ENCODE measurements around the gene PRMT9. TPM values are rescaled to one million over a fixed set of nuclear protein-coding genes. Genes with fewer than 3 reads are reported as not detected.

The PRMT9 gene
- total RNA-seq, 2 donors from 2014 or later: 4.9 to 6.4 TPM

DNA sequence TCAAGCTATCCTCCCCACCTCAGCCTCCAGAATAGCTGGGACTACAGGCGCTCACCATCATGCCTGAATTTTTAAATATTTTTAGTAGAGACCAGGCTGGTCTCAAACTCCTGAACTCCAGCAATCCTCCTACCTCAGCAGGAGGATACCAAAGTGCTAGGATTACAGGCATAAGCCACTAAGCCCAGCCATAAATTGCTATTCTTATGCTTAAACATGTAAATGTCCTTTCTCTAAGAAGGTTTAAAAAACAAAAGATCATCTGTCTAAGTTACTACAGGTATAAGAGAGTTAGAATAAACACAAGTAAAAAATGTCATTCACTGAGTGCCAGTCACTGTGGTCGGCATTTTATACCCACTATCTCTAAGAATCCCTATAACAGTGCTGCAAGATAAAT lies 28.3 kb downstream of the PRMT9 start:
- DNase-seq: no peak
- Histone ChIP-seq H3K27me3 (no peaks in the 10 kb centered on the region), H3K36me3 (no peaks in the 10 kb centered on the region), H3K27ac (no peak overlapping the region), H3K9ac (ENCODE audit: low read depth in 2 of 2, low read length in 2 of 2) (no peak overlapping the region), H3K9me3 (no peaks in the 10 kb centered on the region), H3K4me1 (no peaks in the 10 kb centered on the region), H3K4me3 (no peak overlapping the region)
- intact Hi-C loops (cut with DNase I): no loop called here
- TF ChIP-seq, protein P1, sequence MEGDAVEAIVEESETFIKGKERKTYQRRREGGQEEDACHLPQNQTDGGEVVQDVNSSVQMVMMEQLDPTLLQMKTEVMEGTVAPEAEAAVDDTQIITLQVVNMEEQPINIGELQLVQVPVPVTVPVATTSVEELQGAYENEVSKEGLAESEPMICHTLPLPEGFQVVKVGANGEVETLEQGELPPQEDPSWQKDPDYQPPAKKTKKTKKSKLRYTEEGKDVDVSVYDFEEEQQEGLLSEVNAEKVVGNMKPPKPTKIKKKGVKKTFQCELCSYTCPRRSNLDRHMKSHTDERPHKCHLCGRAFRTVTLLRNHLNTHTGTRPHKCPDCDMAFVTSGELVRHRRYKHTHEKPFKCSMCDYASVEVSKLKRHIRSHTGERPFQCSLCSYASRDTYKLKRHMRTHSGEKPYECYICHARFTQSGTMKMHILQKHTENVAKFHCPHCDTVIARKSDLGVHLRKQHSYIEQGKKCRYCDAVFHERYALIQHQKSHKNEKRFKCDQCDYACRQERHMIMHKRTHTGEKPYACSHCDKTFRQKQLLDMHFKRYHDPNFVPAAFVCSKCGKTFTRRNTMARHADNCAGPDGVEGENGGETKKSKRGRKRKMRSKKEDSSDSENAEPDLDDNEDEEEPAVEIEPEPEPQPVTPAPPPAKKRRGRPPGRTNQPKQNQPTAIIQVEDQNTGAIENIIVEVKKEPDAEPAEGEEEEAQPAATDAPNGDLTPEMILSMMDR (IDR thresholded peaks at IDR 0.05): no peak

DNA sequence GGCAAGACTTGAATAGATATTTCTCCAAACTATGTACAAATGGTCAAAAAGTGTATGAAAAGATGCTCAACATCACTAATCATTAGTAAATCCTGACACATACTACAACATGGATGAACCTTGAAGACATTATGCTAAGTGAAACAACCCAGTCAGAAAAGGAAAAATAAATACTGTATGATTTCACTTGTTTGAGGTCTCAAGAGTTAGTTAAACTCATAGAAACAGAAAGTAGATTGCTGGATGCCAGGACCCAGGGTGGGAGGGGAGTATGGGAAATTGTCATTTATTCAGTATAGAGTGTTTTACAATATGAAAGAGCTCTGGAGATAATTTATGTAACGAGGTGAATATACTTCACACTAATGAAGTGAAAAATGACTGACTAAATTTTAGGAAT lies 32.4 kb downstream of the PRMT9 start:
- Histone ChIP-seq H3K4me3 (no peak overlapping the region), H3K9ac (ENCODE audit: low read depth in 2 of 2, low read length in 2 of 2) (no peak overlapping the region), H3K27ac (no peak overlapping the region), H3K36me3 (no peaks in the 10 kb centered on the region), H3K9me3 (no peaks in the 10 kb centered on the region), H3K27me3 (no peaks in the 10 kb centered on the region), H3K4me1 (no peaks in the 10 kb centered on the region)
- intact Hi-C loops (cut with DNase I): no loop called here
- no peak for DNase-seq
- TF ChIP-seq, protein P1 (IDR thresholded peaks at IDR 0.05): no peak

DNA sequence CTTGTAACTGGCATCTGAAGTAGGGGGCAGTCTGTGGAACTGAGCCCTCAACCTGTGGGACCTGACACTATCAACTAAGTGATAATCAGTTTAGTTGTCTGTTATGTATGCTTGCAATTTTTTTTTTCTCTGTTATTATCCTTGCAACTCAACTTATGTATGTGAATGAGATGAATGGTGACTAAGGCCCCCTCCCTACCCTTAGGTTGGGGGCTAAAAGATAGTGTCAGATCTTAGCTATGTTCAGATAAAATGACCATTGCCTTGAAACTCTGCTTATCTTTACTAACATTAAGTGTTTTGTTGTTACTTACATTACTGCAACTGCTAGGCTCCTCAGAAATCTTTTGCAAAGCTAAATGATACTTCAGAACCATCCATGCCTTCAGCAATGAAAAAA lies 35.3 kb downstream of the PRMT9 start:
- intact Hi-C loops (cut with DNase I): no loop called here
- no peak overlapping the region for H3K9ac ChIP-seq (ENCODE audit: low read depth in 2 of 2, low read length in 2 of 2)
- DNase-seq: no peak
- TF ChIP-seq, protein P1 (IDR thresholded peaks at IDR 0.05): no peak
- no peaks in the 10 kb centered on the region for H3K4me1 ChIP-seq
- no peaks in the 10 kb centered on the region for H3K9me3 ChIP-seq
- no peaks in the 10 kb centered on the region for H3K27me3 ChIP-seq
- no peak overlapping the region for H3K4me3 ChIP-seq
- H3K27ac ChIP-seq: no peak overlapping the region
- no peaks in the 10 kb centered on the region for H3K36me3 ChIP-seq

DNA sequence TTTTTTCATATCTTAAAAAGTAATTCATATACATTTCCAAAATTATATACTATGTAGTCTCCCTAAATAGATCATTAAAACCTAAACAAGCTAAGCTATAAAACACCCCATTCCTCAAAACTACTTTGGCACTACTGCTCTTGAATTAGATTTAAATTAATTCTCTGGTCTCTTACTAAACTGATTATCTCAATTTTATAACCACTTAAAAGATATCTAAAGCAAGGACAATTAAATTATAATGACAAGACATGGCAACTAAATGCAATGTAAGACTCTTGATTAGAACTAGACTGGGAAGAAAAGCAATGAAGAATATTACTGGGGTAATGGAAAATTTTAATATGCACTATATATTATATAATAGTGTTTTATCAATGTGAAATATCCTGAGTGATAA lies 38.9 kb downstream of the PRMT9 start:
- TF ChIP-seq, protein P1 (IDR thresholded peaks at IDR 0.05): no peak
- no peak overlapping the region for H3K9ac ChIP-seq (ENCODE audit: low read depth in 2 of 2, low read length in 2 of 2)
- DNase-seq: no peak
- H3K4me3 ChIP-seq: no peak overlapping the region
- no peaks in the 10 kb centered on the region for H3K4me1 ChIP-seq
- no peaks in the 10 kb centered on the region for H3K27me3 ChIP-seq
- no peak overlapping the region for H3K27ac ChIP-seq
- H3K9me3 ChIP-seq: no peaks in the 10 kb centered on the region
- intact Hi-C loops (cut with DNase I): no loop called here
- H3K36me3 ChIP-seq: no peaks in the 10 kb centered on the region

DNA sequence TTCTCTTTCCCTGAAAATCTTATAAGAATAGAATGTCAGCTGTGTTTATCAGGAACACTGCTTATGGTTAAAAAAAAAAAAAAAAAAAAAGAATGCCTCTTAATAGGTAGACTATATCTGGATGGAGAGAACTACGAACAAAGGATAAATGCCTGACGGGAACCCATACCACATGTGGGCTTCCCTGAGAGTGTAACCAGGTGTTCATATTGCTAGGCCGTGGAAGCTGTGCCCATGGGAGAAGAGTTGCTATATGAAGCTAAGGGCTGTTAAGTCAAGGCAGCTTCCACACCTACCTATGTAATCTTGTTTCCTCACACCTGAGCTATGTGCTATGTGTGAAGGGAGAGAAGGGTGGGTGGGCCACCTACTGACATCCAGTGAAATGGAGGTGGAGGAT lies 39.5 kb downstream of the PRMT9 start:
- no peak for DNase-seq
- intact Hi-C loops (cut with DNase I): no loop called here
- Histone ChIP-seq H3K27ac (no peak overlapping the region), H3K9me3 (no peaks in the 10 kb centered on the region), H3K27me3 (no peaks in the 10 kb centered on the region), H3K4me1 (no peaks in the 10 kb centered on the region), H3K36me3 (no peaks in the 10 kb centered on the region), H3K4me3 (no peak overlapping the region), H3K9ac (ENCODE audit: low read depth in 2 of 2, low read length in 2 of 2) (no peak overlapping the region)
- TF ChIP-seq, protein P1 (IDR thresholded peaks at IDR 0.05): no peak

DNA sequence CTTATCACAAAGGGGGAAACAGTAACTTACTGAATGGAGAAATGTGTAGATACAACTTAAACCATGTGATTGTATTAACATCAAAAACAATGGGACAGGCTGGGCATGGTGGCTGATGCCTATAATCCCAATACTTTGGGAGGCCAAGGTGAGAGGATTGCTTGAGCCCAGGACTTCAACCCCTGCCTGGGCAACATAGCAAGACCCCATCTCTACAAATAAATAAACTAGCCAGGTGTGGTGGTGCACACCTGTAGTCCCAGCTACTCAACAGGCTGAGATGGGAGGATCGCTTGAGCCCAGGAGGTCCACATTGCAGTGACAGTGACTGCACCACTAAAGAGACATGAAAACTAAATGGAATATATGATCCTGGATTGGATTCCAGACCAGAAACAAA lies 40.3 kb downstream of the PRMT9 start:
- TF ChIP-seq, protein P1 (IDR thresholded peaks at IDR 0.05): no peak
- no peak overlapping the region for H3K4me3 ChIP-seq
- no peaks in the 10 kb centered on the region for H3K9me3 ChIP-seq
- DNase-seq: no peak
- no peaks in the 10 kb centered on the region for H3K27me3 ChIP-seq
- H3K4me1 ChIP-seq: no peaks in the 10 kb centered on the region
- H3K36me3 ChIP-seq: no peaks in the 10 kb centered on the region
- H3K9ac ChIP-seq (ENCODE audit: low read depth in 2 of 2, low read length in 2 of 2): no peak overlapping the region
- intact Hi-C loops (cut with DNase I): no loop called here
- no peak overlapping the region for H3K27ac ChIP-seq
